ENCODE data around the gene ARHGAP21.

The ARHGAP21 gene

DNA sequence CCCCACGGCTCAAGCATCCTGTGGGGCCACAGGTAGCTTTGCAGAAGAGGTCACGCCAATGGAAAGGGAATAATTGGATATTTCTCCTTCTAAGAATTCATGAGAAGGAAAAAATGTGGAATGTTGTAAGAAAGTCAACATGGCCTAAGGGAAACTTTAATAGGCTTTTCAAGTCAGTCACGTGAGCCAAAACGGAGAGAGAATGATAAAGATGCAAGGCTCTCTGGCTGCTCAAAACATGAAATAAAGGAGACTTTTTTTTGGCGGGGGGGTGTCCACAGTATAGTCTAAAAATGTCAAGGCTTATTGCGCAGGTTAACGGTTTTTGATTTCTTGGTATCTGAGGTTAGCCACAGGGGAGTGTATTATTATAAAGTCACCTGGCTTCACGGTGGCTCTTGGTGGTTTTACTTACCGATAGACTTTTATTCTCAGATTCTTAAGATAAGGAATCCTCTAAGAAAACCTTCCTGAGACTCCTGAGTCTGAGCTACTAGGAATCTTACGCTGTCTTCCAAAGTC is 148.1 kb downstream of the ARHGAP21 start:
- no peak for TF ChIP-seq CTCF (IDR thresholded peaks at IDR 0.05; ENCODE audit: low read depth, low read length, missing control alignments)
- no peak for DNase-seq (ENCODE audit: low read depth)
- H3K4me3 ChIP-seq (ENCODE audit: low read depth, low read length), result no peak overlapping the region

DNA sequence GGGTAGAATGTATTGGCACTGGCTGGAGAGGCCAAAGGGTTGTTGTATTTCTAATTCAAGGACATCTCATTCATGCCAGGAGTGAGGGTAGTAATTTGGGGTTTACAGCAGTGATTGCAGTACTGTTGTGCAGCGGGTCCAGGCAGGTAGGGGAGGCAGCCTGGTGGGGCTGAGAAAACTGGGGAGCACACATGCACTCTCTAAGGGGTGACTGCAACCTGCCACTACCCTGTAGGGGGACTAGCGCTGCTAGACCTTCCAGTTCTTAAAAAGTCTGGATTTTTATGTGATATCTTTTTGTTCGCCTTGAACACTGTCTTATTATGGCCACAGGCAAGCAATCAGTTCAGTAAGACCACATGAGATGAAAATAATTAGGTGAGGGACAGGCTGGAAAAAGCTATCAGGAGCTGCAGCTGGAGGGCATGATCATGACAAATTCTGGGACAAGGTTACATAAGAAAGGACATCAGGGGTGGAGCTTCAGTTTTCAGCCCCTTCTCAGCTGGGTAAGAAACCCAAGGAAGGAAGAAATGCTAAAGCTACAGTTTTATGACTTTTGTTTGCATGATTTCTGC is 149.0 kb downstream of the ARHGAP21 start:
- TF ChIP-seq CTCF (IDR thresholded peaks at IDR 0.05; ENCODE audit: low read depth, low read length, missing control alignments), result no peak
- H3K4me3 ChIP-seq (ENCODE audit: low read depth, low read length), result no peak overlapping the region
- no peak for DNase-seq (ENCODE audit: low read depth)

- no peak for TF ChIP-seq CTCF (IDR thresholded peaks at IDR 0.05; ENCODE audit: low read depth, low read length, missing control alignments)
- no peak for DNase-seq (ENCODE audit: low read depth)
- H3K4me3 ChIP-seq (ENCODE audit: low read depth, low read length), result no peak overlapping the region
Observed at GRCh38 chr10:24574161-24574560, 149.5 kb downstream of the ARHGAP21 start.

- no peak for DNase-seq (ENCODE audit: low read depth)
Observed at GRCh38 chr10:24571870-24572450, 151.7 kb downstream of the ARHGAP21 start.

GRCh38 chr10:24570658-24571426 is 152.8 kb downstream of the ARHGAP21 start:
- no peak for DNase-seq (ENCODE audit: low read depth)
- H3K4me3 ChIP-seq (ENCODE audit: low read depth, low read length), result no peak overlapping the region

More at GRCh38 chr10:24571870-24572450, 151.7 kb downstream of the ARHGAP21 start:
- no peak overlapping the region for H3K4me3 ChIP-seq (ENCODE audit: low read depth, low read length)
- no peak for TF ChIP-seq CTCF (IDR thresholded peaks at IDR 0.05; ENCODE audit: low read depth, low read length, missing control alignments)

More at GRCh38 chr10:24570658-24571426, 152.8 kb downstream of the ARHGAP21 start:
- TF ChIP-seq CTCF (IDR thresholded peaks at IDR 0.05; ENCODE audit: low read depth, low read length, missing control alignments), result no peak
